GM21619 (cell line): ENCODE measurements around the gene TAAR9.

ENCODE experiments used
- ATAC-seq: cut with Tn5 transposase; IDR thresholded peaks from one replicate; pipeline ENCODE4 v1.9.1; 2021; ENCODE audit not compliant: unreplicated experiment

The TAAR9 gene

DNA sequence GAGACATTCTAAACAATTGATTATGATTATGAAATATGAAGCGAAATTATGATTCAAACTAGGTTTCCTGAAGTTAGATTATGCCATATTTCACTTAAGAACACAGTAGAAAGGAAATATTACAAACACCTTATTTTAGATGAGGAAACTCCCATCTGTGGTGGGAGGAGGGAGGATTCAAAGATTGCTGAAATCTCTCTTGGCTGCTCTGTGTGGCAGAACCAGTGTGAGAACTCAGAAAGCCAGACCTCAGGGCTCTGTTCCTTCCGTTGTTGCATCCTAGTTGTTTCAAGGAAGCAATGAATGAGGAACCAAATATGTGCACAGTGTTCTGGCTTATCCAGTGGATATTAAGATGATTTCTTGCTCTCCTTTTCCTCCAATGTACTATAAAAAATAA lies 49.3 kb downstream of the TAAR9 start:
- no peak for ATAC-seq
